Body of pancreas (tissue), 4 donors: ENCODE data around the gene ADGRA1.

Experiments
- CTCF ChIP-seq, 7 experiments: fragments of 450-650 bp in 4 of 7; fragments of 200-600 bp in 3 of 7; sonication (generic) in 3 of 7; IDR thresholded peaks; one replicate each; pipeline ENCODE4 v1.5.1; 2016 to 2019; ENCODE audit warnings: antibody characterized with exemption in 7 of 7
- POLR2A ChIP-seq, 3 donors: fragments of 450-650 bp; IDR thresholded peaks; one replicate each; pipeline ENCODE4 v1.6.1; 2016; ENCODE audit warnings: antibody characterized with exemption in 3 of 3, mild to moderate bottlenecking in 2 of 3

GRCh38 chr10:133169173-133169947 lies 81.6 kb downstream of the ADGRA1 start:
- TF ChIP-seq CTCF (IDR thresholded peaks at IDR 0.05) (no peak), POLR2A (IDR thresholded peaks at IDR 0.05) (no peak)
